NCI-H82 treated with DMSO at 0.1 percent for 48 hours (cell line): Measurements from ENCODE around the gene PRC1.
A peak's percentile ranks its signal among the peaks of the same experiment; 100 is the strongest.
"Not testable (repeated sequence)": the region's sequence is repeated elsewhere in the genome, so short reads cannot be mapped to it uniquely, and the experiment has no call there.

Experiments
- DNase-seq: peaks from one replicate; lab custom pipeline; 2025; ENCODE audit not compliant: unreplicated experiment; lab: John Stamatoyannopoulos, UW

PRC1 gene, protein sequence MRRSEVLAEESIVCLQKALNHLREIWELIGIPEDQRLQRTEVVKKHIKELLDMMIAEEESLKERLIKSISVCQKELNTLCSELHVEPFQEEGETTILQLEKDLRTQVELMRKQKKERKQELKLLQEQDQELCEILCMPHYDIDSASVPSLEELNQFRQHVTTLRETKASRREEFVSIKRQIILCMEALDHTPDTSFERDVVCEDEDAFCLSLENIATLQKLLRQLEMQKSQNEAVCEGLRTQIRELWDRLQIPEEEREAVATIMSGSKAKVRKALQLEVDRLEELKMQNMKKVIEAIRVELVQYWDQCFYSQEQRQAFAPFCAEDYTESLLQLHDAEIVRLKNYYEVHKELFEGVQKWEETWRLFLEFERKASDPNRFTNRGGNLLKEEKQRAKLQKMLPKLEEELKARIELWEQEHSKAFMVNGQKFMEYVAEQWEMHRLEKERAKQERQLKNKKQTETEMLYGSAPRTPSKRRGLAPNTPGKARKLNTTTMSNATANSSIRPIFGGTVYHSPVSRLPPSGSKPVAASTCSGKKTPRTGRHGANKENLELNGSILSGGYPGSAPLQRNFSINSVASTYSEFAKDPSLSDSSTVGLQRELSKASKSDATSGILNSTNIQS

DNA sequence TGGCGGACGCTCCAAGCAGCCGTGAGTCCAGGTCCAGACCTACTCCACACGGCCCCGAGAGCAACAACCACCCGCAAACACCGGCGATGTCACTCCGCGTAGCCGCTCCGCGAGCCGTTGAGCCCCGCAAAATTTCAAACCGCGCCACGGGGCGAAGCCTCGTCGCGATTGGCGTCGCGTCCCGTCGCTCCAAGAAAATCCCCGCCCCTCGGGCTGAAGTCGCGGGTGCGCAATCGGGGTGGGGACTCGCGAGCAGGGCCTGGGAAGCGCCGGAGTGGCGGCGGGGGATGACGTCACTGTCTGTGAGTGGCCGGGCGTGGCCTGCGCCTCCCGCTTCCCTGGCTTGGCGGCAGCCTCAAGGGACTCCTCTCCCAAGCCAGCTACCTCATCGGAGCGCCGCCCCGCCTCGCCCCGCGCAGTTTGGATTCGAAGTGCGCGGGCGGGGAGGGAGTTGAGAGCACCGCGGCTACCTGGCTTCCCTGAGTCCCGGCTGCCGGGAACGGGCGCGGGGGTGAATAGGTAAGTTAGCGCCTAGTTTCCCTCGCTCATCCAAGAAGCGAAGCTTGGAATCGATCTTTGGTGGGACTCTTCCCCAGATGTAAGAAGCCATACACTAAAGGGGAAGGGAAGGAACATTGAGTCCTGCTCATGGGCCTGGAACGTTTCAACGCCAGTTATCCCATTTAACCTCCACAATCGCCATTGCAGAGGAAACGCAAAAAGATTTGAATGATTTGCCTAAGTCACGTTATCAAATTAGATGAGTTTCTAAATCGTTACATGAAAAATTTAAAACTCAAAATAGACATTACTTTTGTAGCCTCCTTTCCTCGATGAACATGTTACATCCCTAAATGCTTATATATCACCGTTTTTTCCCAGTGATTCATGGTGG is at the start of gene PRC1:
Gene PRC1 (minus strand): TSS at position 119 of the 895 bp plus-strand sequence. CDS start 118 bp downstream, at position 1.
- DNase-seq, result peak; percentile 81

GRCh38 chr15:91043202-91043874 is 49.0 kb upstream of the PRC1 start:
- no peak for DNase-seq

- no peak for DNase-seq
These were observed 46.5 kb upstream of the PRC1 start for GRCh38 chr15:91040856-91041255.

DNA sequence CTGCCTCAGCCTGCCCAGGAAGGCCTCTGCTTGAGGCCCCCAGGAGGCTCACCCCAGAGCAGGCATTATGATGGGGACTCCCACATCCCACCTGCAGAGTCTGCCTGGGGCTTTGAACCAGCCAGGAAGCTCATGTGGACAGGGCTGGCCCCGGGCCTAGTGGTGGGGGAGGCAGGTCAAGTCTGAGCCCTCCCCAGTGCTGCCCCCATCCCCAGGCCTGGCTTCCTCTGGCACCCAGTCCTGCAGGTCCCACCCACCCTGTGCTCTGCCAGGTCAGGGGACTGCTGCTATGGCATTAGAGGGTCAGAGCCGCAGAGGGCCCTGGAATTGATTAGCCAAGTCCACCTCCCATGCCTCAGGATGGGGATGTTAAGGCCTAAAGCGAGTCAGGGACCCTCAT is 45.7 kb upstream of the PRC1 start:
- no peak for DNase-seq

DNA sequence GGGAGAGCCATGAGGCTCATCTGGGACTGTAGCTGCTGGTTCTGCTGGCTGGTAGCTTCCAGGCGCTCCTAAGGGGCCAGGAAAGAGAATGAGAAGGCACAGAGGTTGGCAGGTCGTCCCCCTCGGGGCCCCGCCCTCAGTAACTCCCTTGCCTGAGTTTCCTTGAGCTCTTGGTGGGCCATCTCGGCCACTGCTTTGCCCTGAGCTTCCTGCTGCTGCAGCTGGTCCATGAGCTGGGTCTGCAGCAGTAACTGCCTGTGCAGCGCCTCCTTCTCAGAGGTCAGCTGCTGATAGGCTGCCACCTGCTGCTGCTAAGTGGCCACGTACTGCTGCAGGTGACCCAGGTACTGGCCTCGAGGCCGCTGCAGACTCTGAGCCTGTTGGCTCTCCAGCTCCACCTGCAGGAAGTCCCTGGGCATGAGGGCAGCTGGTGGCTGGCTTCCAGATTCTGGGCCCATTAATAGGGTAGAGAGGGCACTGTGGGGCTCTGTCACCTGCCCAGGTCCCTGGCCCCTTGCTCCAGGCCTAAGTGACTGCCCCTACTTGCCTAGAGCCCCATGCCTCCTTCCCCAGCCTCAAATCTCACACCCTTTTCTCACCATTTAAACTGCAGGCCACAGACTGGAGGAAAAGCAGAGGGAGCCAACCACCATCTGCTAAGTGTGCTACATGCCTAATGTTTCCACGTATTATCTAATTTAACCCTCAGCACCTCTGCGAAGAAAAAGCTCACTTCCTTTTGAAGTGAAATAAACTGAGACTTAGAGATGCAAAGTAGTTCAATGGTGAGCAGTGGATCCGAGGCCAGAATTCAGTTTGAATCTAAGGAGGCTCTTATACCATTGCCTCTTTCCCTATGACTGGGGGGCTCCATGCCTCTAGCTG is 38.8 kb upstream of the PRC1 start:
- DNase-seq, result no peak

DNA sequence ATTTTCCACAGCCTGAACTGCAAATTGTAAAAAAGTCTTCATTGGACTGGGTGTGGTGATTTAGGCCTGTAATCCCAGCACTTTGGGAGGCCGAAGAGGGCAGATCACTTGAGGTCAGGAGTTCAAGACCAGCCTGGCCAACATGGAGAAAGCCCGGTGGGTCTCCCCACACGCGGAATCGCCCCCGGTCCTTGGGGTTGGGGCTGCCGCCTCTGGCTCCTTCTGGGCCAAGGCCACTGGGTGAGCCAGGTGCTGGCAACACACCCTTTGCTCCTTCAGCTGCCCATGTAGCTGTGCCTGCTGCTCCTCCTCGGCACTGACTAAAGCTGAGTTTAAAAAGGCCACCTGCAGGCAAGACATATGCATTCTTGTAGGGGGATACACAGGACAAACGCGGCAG is 37.5 kb upstream of the PRC1 start:
- no peak for DNase-seq

DNA sequence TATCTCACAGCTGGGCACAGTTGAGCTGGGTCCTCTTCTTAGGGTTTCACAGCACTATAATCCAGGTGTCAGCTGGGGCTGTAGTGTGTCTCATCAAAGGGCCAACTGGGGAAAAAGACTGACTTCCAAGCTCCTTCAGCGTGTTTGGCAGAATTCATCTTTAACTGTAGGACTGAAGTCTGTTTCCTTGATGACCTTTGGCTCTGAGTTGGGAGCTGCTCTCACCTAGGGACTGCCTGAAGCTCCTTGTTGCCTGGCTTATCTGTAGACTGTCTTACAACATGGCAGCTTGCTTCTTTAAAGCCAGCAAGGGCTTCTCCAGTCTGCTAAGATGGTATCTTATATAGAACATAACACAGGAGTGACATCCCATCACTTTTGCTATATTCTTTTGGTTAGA is 33.3 kb upstream of the PRC1 start:
- DNase-seq, result no peak

DNA sequence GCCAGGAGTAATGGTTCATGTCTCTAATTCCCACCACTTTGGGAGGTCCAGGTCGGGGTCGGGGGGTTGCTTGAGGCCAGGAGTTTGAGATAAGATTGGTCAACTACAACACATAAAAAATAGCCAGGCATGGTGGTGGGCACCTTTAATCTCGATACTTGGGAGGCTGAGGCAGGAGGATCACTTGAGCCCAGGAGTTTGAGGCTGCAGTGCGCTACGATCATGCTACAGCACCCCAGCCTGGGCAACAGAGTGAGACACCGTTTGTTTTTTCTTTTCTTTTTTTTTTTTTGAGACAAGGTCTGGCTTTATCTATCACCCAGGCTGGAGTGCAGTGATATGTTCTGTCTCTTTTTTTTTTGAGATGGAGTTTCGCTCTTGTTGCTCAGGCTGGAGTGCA is 29.4 kb upstream of the PRC1 start:
- no peak for DNase-seq

GRCh38 chr15:91022832-91023129 is 28.4 kb upstream of the PRC1 start:
- no peak for DNase-seq

- DNase-seq, result peak; percentile 83
These were observed 27.9 kb upstream of the PRC1 start, which contains the start of gene VPS33B for GRCh38 chr15:91022075-91022831. Gene VPS33B, minus strand, starts transcription at chr15:91022594. Its CDS starts 345 bp downstream, at chr15:91022249.

DNA sequence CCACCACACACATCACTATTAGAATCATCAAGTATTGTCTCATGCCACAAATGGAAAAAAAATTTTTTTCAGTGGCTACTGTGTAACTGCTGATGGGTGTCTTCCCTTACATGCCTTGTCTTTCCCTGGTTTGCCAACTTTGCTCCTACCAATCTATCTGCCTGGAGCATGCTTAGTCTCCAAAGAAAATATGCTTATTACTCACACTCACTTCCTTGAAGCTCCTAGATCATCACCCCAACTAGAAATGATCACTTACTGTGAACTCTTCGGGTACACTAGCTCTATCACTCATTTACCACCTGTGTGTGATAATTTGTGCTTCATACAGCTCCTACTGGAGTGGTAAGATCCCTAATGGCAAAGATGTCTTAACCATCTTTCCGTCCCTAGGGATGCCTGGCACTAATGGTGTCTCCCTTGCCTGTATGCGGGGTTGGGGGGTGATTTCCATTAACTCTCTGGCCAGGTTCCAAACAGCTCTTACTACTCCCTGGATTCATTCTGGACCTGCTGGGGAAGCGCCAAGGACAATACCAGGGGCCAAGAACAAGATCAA is 27.3 kb upstream of the PRC1 start:
- DNase-seq, result no peak

DNA sequence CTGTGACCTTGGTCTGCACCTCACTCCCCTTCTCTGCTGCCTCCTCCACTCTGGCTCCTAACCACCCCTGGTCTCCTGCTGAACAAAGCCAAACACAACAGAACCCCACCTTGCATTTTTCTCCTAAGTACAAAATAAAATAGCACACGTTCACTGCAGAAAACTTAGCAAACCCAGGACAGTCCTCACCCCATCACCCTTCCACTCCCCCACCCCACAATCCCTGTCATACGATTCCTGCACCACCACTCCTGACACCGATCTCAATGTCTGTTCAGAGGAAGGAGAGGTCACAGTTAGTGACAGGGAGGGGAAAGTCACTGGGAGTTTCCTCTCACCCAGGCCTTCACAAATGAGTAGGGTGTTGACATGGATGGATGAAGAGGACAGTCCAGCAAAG is 23.8 kb upstream of the PRC1 start:
- no peak for DNase-seq

DNA sequence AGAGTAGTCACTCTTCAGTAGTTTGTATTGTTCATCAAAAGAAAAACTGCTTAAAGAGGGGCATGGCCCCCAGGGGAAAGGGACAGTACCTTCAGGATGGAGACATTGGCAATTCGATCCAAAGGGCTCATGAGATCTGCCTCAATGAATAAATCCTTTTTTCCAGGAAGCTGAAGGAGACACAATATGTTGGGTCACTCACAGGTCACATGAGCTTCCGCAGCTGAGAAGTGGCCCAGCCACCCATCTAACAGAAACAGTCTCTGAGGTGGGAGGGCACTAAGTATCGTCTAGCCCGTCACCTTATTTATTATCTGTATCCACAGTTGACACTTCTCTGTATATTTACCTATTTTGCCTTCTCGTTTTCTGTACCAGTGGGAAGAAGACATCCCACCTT is 23.4 kb upstream of the PRC1 start:
- no peak for DNase-seq

- DNase-seq, result not testable (repeated sequence)
These were observed 19.4 kb upstream of the PRC1 start for GRCh38 chr15:91013701-91014100.

GRCh38 chr15:91007266-91007665 is 12.9 kb upstream of the PRC1 start:
- DNase-seq, result no peak

DNA sequence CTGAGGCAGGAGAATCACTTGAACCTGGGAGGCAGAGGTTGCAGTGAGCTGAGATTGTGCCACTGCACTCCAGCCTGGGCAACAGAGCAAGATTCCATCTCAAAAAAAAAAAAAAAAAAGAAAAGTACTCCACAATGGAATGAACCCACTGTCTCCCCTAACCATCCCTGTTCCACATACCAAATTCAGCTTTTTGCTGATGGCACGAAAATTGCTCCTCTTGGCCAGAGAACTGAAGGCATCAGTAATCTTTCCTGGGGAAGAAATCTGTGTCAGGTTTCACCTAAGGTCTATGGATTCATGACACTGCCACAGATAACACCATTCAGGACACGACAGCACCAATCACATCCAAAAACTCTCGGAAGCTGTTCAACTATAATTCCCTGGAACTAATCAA is 6.9 kb upstream of the PRC1 start:
- DNase-seq, result no peak

DNA sequence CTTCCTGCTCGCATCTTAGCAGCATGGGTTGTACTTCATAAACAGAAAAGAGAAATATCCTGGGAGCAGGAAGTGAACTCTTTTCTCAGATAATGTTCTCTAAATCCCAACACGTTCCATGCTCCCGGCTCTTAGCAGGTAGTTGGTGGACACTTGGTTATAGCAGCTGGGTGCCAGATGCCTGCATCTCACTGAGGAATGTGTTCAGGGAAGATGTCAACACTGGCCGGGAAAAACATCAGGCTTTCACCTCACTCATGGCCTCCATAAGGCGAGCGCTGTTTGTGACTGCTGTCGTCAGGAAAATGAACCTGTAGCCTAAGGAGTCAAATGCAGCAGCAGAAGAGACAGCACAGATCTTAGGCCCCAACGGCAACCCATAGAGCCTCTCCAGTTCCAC is 4.4 kb upstream of the PRC1 start:
- DNase-seq, result no peak

GRCh38 chr15:90994059-90994416 is 297 bp downstream of the PRC1 start:
- no peak for DNase-seq

- no peak for DNase-seq
These were observed 2.6 kb downstream of the PRC1 start for GRCh38 chr15:90991587-90992285.
